Measurements from ENCODE around the gene ADAMTS3.

- TF ChIP-seq CTCF (optimal IDR thresholded peaks at IDR 0.05 in 1 of 3, IDR thresholded peaks at IDR 0.05 in 1 of 3, conservative IDR thresholded peaks at IDR 0.05 in 1 of 3; ENCODE audit: extremely low read depth in 1 of 3, insufficient read depth in 2 of 3, low read length in 3 of 3) (peak in 2 of 3 experiments; percentile 21 to 34), EZH2 (IDR thresholded peaks at IDR 0.05; ENCODE audit: low read length) (no peak)
Observed at GRCh38 chr4:72496119-72496518, 72.9 kb downstream of the ADAMTS3 start.

All from keratinocyte (primary cell).